ENCODE data around the gene ANGPTL4. TPM values are rescaled to one million over a fixed set of nuclear protein-coding genes. Genes with fewer than 3 reads are reported as not detected.

The ANGPTL4 gene
- total and polyA plus RNA-seq, 9 of the 15 experiments (the other 6 are each of a cell fraction or from before 2014, with no cell fraction given): 0.05 to 0.77 (median 0.22) TPM; not detected in 4

DNA sequence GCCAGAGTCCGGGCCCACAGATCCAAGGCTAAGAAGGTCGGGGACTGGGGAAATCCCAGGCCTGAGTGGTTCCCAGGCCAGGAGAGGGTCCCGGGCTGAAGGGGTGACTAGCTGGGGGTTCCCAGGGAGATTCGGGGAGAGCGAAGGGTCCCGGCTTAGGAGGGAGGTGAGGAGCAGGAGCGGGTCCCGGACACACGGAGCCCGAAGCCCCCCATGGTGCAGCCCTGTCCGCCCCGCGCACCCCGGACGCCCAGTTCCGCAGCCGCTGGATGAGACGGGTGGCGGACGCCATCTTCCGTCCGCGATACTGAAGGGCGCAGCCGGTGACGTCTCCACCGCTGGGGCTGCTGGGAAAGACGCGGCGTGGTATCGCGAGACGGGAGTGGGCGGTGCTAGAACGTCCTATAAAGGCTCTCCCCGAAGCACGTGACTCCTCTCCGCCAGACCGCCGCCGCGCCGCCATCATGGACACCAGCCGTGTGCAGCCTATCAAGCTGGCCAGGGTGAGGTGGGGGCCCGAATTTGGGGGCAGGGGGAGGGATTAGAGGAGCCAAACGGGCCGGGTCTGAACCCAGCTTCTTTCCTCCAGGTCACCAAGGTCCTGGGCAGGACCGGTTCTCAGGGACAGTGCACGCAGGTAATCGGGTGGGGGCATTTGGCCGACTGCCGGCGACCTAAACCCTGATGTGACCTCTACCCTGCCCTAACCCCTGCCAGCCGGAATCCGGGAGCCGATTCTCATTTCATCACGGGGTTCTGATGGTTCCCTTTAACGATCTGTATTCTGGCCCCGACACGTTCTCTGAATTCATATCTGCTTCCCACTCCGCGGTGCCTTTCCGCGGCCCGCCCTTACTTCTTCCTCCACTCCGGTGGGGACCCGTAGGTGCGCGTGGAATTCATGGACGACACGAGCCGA, 42.6 kb upstream of the ANGPTL4 start, which contains the start of the genes NDUFA7 and RPS28 (continued):
- TF ChIP-seq STAG1 (CRISPR knock-in tag; IDR thresholded peaks at IDR 0.05; ENCODE audit: borderline replicate concordance) (no peak), SAFB2 (IDR thresholded peaks at IDR 0.05; ENCODE audit: borderline replicate concordance, low read depth, low read length, severe bottlenecking) (no peak), ATF2 (CRISPR knock-in tag; IDR thresholded peaks at IDR 0.05) (no peak), ZNF3 (CRISPR knock-in tag; IDR thresholded peaks at IDR 0.05) (no peak), NELFE (IDR thresholded peaks at IDR 0.05; ENCODE audit: insufficient read depth, insufficient read length) (peak; percentile 73), RBM25 (IDR thresholded peaks at IDR 0.05; ENCODE audit: low read depth, low read length, severe bottlenecking) (peak; percentile 86), RFX1 (IDR thresholded peaks at IDR 0.05) (no peak), GABPB2 (CRISPR knock-in tag; conservative IDR thresholded peaks at IDR 0.05) (no peak), MXD1 (CRISPR knock-in tag; IDR thresholded peaks at IDR 0.05; ENCODE audit: borderline replicate concordance, poor library complexity, severe bottlenecking) (no peak), ELF4 (CRISPR knock-in tag; IDR thresholded peaks at IDR 0.05) (no peak), TRIM24 (IDR thresholded peaks at IDR 0.05) (no peak), CEBPB (tag; IDR thresholded peaks at IDR 0.05) (no peak), CHD1 (IDR thresholded peaks at IDR 0.05; ENCODE audit: low read length) (peak; percentile 90), RHOXF2B (CRISPR knock-in tag; conservative IDR thresholded peaks at IDR 0.05) (no peak), NBN (IDR thresholded peaks at IDR 0.05; ENCODE audit: low read depth) (0 out of 2 replicates have a peak, but pooled peaks have one; percentile 7), PYGO2 (tag; IDR thresholded peaks at IDR 0.05) (no peak)
- TF ChIP-seq, protein P1, sequence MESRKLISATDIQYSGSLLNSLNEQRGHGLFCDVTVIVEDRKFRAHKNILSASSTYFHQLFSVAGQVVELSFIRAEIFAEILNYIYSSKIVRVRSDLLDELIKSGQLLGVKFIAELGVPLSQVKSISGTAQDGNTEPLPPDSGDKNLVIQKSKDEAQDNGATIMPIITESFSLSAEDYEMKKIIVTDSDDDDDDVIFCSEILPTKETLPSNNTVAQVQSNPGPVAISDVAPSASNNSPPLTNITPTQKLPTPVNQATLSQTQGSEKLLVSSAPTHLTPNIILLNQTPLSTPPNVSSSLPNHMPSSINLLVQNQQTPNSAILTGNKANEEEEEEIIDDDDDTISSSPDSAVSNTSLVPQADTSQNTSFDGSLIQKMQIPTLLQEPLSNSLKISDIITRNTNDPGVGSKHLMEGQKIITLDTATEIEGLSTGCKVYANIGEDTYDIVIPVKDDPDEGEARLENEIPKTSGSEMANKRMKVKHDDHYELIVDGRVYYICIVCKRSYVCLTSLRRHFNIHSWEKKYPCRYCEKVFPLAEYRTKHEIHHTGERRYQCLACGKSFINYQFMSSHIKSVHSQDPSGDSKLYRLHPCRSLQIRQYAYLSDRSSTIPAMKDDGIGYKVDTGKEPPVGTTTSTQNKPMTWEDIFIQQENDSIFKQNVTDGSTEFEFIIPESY (CRISPR knock-in tag; IDR thresholded peaks at IDR 0.05): 0 out of 2 replicates have a peak, but pooled peaks have one; percentile 22
- TF ChIP-seq, protein P2, sequence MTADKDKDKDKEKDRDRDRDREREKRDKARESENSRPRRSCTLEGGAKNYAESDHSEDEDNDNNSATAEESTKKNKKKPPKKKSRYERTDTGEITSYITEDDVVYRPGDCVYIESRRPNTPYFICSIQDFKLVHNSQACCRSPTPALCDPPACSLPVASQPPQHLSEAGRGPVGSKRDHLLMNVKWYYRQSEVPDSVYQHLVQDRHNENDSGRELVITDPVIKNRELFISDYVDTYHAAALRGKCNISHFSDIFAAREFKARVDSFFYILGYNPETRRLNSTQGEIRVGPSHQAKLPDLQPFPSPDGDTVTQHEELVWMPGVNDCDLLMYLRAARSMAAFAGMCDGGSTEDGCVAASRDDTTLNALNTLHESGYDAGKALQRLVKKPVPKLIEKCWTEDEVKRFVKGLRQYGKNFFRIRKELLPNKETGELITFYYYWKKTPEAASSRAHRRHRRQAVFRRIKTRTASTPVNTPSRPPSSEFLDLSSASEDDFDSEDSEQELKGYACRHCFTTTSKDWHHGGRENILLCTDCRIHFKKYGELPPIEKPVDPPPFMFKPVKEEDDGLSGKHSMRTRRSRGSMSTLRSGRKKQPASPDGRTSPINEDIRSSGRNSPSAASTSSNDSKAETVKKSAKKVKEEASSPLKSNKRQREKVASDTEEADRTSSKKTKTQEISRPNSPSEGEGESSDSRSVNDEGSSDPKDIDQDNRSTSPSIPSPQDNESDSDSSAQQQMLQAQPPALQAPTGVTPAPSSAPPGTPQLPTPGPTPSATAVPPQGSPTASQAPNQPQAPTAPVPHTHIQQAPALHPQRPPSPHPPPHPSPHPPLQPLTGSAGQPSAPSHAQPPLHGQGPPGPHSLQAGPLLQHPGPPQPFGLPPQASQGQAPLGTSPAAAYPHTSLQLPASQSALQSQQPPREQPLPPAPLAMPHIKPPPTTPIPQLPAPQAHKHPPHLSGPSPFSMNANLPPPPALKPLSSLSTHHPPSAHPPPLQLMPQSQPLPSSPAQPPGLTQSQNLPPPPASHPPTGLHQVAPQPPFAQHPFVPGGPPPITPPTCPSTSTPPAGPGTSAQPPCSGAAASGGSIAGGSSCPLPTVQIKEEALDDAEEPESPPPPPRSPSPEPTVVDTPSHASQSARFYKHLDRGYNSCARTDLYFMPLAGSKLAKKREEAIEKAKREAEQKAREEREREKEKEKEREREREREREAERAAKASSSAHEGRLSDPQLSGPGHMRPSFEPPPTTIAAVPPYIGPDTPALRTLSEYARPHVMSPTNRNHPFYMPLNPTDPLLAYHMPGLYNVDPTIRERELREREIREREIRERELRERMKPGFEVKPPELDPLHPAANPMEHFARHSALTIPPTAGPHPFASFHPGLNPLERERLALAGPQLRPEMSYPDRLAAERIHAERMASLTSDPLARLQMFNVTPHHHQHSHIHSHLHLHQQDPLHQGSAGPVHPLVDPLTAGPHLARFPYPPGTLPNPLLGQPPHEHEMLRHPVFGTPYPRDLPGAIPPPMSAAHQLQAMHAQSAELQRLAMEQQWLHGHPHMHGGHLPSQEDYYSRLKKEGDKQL (CRISPR knock-in tag; IDR thresholded peaks at IDR 0.05; ENCODE audit: borderline replicate concordance): no peak
